ENCODE measurements around the gene AATK.

The AATK gene, protein sequence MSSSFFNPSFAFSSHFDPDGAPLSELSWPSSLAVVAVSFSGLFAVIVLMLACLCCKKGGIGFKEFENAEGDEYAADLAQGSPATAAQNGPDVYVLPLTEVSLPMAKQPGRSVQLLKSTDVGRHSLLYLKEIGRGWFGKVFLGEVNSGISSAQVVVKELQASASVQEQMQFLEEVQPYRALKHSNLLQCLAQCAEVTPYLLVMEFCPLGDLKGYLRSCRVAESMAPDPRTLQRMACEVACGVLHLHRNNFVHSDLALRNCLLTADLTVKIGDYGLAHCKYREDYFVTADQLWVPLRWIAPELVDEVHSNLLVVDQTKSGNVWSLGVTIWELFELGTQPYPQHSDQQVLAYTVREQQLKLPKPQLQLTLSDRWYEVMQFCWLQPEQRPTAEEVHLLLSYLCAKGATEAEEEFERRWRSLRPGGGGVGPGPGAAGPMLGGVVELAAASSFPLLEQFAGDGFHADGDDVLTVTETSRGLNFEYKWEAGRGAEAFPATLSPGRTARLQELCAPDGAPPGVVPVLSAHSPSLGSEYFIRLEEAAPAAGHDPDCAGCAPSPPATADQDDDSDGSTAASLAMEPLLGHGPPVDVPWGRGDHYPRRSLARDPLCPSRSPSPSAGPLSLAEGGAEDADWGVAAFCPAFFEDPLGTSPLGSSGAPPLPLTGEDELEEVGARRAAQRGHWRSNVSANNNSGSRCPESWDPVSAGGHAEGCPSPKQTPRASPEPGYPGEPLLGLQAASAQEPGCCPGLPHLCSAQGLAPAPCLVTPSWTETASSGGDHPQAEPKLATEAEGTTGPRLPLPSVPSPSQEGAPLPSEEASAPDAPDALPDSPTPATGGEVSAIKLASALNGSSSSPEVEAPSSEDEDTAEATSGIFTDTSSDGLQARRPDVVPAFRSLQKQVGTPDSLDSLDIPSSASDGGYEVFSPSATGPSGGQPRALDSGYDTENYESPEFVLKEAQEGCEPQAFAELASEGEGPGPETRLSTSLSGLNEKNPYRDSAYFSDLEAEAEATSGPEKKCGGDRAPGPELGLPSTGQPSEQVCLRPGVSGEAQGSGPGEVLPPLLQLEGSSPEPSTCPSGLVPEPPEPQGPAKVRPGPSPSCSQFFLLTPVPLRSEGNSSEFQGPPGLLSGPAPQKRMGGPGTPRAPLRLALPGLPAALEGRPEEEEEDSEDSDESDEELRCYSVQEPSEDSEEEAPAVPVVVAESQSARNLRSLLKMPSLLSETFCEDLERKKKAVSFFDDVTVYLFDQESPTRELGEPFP (N-terminal part only)

DNA sequence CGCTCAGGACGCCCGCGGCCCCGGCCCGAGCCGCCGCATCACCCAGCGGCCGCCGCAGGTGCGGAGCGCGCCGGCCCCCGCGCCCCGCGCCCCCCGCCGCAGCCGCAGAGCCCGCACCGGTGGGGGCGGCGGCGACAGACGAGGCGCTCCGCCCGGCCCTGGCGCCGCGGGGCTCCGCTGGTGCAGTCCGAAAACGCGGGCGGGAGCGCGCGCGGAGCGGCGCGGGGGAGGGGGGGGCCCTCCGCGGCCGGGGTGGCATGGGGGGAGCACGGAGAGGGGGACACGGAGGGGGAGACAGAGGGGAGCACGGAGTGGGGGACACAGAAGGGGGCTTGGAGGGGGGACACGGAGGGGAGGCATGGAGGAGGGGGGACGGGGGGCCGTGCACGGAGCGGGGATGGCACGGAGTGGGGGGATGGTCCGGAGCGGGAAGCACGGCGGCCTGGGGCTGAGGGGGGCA, at the start of gene AATK:
TSS of gene AATK (minus strand) at position 189 of the 460 bp plus-strand sequence. CDS start 229 bp downstream, outside the sequence.
- H3K4me1 Mint-ChIP-seq (ENCODE audit: low read depth): no peaks in the 10 kb centered on the region
- H3K36me3 Mint-ChIP-seq (ENCODE audit: low read depth): no peaks in the 10 kb centered on the region
- H3K4me3 Mint-ChIP-seq: no peak within 1 kb of the TSS
- H3K9me3 Mint-ChIP-seq: no peaks in the 10 kb centered on the region
- peaks cover 17% of the 10 kb centered on the region for H3K27me3 Mint-ChIP-seq (ENCODE audit: low read depth)
- no peak within 1 kb of the TSS for H3K27ac Mint-ChIP-seq

DNA sequence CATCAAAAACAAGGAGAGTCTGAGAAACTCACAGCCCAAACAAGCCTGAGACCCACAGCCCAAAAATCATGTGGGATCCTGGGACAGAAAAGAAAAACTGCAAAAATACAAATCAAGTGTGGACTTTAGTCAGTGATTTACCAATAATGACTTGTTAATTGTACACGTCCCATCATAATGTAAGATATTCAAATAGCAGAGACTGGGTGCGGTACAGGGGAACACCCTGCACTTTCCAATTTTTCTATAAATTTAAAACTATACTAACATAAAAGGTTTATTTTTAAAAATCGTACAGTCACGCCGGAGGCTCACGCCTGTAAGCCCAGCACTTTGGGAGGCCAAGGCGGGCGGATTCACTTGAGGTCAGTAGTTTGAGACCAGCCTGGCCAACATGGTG, 48.0 kb upstream of the AATK start:
- Mint-ChIP-seq H3K4me3 (no peak overlapping the region), H3K27ac (no peak overlapping the region)

DNA sequence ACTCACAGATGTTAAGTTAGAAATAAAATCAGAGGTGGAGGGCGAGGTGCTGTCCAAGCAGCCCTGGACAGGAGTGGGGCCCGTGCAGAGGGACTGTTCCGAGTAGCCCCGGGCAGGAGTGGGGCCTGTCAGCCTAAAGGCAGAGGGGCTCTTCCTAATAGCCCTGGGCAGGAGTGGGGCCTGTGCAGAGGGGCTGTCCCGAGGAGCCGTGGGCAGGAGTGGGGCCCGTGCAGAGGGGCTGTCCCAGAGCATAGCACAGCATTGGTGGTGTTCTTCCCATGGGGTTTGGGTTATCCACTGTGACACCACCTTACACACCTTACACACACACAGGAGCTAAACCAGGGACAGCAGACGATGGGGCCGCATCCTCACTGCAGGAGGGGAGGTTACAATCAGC, 46.3 kb upstream of the AATK start:
- no peak overlapping the region for H3K4me3 Mint-ChIP-seq
- no peaks in the 10 kb centered on the region for H3K27me3 Mint-ChIP-seq (ENCODE audit: low read depth)
- H3K36me3 Mint-ChIP-seq (ENCODE audit: low read depth): no peaks in the 10 kb centered on the region
- H3K9me3 Mint-ChIP-seq: no peaks in the 10 kb centered on the region
- H3K27ac Mint-ChIP-seq: no peak overlapping the region
- H3K4me1 Mint-ChIP-seq (ENCODE audit: low read depth): peaks cover 2% of the 10 kb centered on the region

More for the DNA sequence above, 48.0 kb upstream of the AATK start:
- no peaks in the 10 kb centered on the region for H3K27me3 Mint-ChIP-seq (ENCODE audit: low read depth)
- H3K4me1 Mint-ChIP-seq (ENCODE audit: low read depth): peaks cover 2% of the 10 kb centered on the region
- no peaks in the 10 kb centered on the region for H3K9me3 Mint-ChIP-seq
- no peaks in the 10 kb centered on the region for H3K36me3 Mint-ChIP-seq (ENCODE audit: low read depth)

DNA sequence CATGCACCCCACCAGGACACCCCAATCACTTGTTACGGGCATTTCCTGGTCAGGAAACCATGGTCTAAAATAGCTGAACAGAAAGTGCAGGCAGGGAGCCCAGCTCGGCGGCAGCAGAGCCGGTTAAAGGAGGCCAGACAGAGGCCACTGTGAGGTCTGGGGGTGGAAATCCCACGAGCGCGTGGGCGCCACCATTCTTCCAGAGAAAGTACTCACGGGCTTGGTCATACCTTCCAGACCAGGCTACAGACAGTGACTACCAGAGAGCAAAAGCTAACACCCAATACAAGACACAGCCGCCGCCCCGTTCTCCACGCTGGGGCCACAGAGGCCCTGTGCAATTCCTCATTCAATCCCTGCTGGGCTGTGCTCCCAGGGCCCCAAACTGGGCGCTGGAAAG, 44.8 kb upstream of the AATK start:
- Mint-ChIP-seq H3K4me1 (ENCODE audit: low read depth) (no peaks in the 10 kb centered on the region), H3K27ac (no peak overlapping the region), H3K36me3 (ENCODE audit: low read depth) (no peaks in the 10 kb centered on the region), H3K27me3 (ENCODE audit: low read depth) (no peaks in the 10 kb centered on the region), H3K9me3 (no peaks in the 10 kb centered on the region), H3K4me3 (no peak overlapping the region)

DNA sequence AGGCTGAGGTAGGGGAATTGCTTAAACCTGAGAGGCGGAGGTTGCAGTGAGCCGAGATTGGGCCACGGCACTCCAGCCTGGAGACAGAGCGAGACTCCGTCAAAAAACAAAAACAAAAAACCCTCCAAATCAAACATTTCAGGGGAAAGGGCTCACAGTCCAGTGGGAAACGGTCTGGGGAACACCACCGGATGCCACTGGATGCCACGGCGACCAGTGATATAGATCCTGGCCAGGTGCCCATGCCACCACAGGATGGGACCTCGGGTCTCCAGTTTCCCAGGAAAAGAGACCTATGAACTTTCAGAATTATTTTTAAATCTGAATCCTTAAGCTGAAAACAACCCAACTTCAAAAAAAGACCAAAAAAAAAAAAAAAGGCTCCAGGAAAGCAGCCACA, 44.4 kb upstream of the AATK start:
- Mint-ChIP-seq H3K4me3 (no peak overlapping the region), H3K27me3 (ENCODE audit: low read depth) (no peaks in the 10 kb centered on the region), H3K27ac (no peak overlapping the region), H3K9me3 (no peaks in the 10 kb centered on the region), H3K36me3 (ENCODE audit: low read depth) (no peaks in the 10 kb centered on the region), H3K4me1 (ENCODE audit: low read depth) (no peaks in the 10 kb centered on the region)

DNA sequence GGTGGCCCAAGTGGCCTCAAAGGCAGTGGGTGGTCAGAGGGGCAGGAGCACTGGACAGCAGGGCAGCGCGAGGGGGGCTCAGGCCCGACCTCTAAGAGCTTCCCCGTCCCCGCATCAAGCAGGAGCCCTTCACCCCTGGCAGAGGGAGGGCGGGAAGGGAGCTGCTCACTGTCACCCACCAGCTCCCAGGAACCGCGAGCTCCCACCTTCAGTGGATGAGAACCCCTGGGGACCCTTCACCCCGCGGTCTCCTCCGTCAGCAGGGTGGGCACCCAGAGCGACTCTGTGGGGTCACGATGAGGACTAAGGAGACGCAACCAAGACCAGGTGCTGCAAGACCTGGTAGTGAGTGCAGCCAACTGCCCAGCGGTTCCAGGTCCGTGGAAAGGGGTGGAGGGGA, 43.1 kb upstream of the AATK start:
- no peaks in the 10 kb centered on the region for H3K4me1 Mint-ChIP-seq (ENCODE audit: low read depth)
- H3K36me3 Mint-ChIP-seq (ENCODE audit: low read depth): no peaks in the 10 kb centered on the region
- H3K27ac Mint-ChIP-seq: no peak overlapping the region
- H3K27me3 Mint-ChIP-seq (ENCODE audit: low read depth): no peaks in the 10 kb centered on the region
- H3K9me3 Mint-ChIP-seq: no peaks in the 10 kb centered on the region
- no peak overlapping the region for H3K4me3 Mint-ChIP-seq

DNA sequence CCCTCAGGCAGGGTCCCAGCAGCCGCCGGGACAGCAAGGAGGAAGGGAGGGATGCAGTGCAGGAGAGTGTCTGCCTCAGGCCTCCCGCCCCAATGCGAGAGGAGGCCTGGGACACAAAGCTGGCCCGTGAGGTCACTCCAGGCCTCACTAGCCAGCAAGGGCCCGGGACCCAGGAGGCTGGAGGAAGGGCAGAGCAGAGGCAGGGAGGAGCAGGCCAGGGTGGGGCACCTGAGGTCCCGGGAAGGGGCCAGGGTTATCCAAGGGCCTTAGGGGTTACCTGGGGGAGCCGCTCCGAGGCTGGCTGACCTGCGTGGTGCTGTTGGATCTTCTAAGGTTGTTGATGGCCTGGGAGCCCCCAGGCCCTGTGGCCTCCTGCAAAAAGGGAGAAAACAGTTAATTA, 42.6 kb upstream of the AATK start:
- Mint-ChIP-seq H3K36me3 (ENCODE audit: low read depth) (no peaks in the 10 kb centered on the region), H3K27ac (peak overlapping the region; percentile 15), H3K27me3 (ENCODE audit: low read depth) (no peaks in the 10 kb centered on the region), H3K9me3 (no peaks in the 10 kb centered on the region), H3K4me1 (ENCODE audit: low read depth) (no peaks in the 10 kb centered on the region), H3K4me3 (no peak overlapping the region)

DNA sequence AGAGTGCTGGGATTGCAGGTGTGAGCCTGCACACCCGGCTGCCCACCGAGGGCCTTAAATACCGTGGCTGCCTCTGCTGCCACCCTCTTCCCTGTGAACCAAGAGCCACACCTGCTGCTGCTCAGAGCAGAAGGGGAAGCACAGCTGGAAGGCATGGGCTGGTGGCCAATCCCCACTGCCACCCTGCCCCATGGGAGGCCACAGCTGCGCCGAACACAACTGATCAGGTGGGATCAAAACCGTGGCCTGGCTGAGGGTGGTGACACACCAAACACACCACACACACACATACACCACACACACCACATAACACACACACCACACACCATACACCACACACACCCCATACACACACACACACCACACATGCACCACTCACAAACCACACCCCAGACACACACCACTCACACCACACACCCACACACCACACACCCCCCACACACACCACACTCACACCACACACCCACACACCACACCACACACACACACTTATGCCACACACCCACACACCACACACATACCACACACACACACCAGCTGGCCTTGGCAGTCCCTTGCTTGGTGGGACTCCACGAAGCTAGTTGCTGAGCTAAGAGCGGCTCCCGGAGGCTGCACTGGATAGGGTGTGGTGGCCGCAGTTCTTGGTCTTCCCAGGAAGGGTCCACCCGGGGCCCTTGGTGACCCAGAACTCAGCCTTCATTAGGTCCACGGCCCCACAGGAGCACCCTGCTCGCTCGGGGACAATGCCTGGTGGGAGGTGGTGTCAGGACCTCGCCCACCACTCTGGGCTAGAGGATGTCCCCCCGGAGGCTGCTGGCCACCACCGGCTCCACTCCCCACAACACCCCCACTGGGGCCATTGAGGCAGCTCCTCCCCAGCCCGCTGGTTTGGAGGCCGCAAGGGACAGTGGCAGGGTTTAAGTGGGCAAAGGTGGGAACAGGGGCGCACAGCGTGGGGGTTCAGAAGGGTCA, 41.9 kb upstream of the AATK start:
- Mint-ChIP-seq H3K4me3 (no peak overlapping the region), H3K36me3 (ENCODE audit: low read depth) (no peaks in the 10 kb centered on the region), H3K27ac (peak overlapping the region; percentile 72), H3K9me3 (no peaks in the 10 kb centered on the region), H3K4me1 (ENCODE audit: low read depth) (no peaks in the 10 kb centered on the region), H3K27me3 (ENCODE audit: low read depth) (no peaks in the 10 kb centered on the region)

DNA sequence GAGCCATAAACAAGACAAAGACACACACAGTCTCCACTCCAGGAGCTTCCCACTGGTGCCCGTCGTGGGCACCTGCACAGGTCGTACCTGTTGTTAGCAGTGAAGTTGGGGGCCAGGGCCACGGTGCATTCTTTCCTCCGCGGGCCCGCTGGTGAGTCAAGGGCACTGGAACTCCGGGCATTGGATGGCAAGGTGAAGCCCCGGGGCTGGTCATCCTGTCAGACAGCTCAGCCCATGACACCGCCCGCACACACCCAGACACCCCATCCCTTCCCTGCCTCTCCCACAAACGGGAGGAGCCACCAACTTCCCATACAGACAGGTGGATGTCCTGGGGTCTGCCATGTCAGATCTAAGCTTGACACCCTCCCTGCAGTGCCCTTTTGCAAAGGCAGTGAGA, 40.6 kb upstream of the AATK start:
- Mint-ChIP-seq H3K36me3 (ENCODE audit: low read depth) (no peaks in the 10 kb centered on the region), H3K9me3 (no peaks in the 10 kb centered on the region), H3K27me3 (ENCODE audit: low read depth) (no peaks in the 10 kb centered on the region), H3K4me3 (no peak overlapping the region), H3K4me1 (ENCODE audit: low read depth) (no peaks in the 10 kb centered on the region), H3K27ac (no peak overlapping the region)

DNA sequence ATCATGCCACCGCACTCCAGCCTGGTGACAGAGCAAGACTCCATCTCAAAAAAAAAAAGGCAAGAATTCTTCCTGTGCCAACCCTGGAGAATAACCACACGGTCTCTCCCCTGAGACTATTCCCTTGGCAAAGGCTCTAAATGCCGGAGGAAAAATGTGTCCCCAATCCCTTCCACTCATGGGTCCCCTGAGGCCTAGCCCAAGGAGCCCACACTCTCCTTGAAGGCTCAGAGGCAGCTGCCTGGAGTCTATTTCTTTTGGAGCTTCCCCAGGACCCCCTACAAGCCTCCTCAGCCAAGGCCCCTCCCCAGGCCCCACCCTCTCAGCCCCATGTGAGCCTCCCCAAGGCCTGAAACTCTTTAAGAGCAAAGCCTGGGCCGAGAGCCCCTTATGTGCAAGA, 40.1 kb upstream of the AATK start:
- Mint-ChIP-seq H3K36me3 (ENCODE audit: low read depth) (no peaks in the 10 kb centered on the region), H3K9me3 (no peaks in the 10 kb centered on the region), H3K4me1 (ENCODE audit: low read depth) (no peaks in the 10 kb centered on the region), H3K4me3 (no peak overlapping the region), H3K27me3 (ENCODE audit: low read depth) (no peaks in the 10 kb centered on the region), H3K27ac (no peak overlapping the region)

DNA sequence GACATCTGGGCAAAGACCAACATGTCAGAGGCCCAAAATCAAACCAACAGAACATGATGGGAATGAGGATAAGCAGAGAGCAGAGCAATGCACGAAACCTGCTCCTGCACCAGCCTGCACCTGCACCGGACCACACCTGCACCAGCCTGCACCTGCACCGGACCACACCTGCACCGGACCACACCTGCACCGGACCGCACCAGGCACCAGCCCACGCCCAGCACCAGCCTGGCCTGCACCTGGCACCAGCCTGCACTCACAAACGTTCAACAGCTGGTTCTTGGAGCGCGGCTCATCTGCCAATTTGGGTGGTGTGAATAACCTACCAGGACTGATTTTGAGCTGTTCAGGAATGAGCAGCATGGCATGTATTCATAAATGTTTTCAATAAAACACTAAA, 38.6 kb upstream of the AATK start:
- H3K4me1 Mint-ChIP-seq (ENCODE audit: low read depth): no peaks in the 10 kb centered on the region
- H3K4me3 Mint-ChIP-seq: no peak overlapping the region
- no peaks in the 10 kb centered on the region for H3K36me3 Mint-ChIP-seq (ENCODE audit: low read depth)
- no peak overlapping the region for H3K27ac Mint-ChIP-seq
- no peaks in the 10 kb centered on the region for H3K27me3 Mint-ChIP-seq (ENCODE audit: low read depth)
- no peaks in the 10 kb centered on the region for H3K9me3 Mint-ChIP-seq

DNA sequence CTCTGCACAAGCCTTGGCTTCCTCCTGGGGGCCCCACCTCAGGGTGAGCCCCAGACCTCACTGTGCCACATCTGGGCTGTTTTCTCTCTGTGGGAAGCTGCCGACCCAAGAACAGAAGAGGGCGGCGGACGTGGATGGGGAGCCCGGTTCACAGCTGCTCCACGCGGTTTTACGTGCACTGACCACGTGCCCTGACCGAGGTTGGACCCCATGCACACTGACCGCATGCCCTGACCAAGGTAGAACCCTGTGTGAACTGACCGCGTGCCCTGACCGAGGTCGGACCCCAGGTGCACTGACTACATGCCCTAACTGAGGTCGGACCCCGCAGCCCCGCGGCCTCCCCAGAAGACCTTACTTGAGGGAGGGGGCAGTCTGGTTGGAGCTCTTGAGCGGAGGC, 37.1 kb upstream of the AATK start:
- H3K27ac Mint-ChIP-seq: no peak overlapping the region
- H3K9me3 Mint-ChIP-seq: no peaks in the 10 kb centered on the region
- no peaks in the 10 kb centered on the region for H3K4me1 Mint-ChIP-seq (ENCODE audit: low read depth)
- no peaks in the 10 kb centered on the region for H3K36me3 Mint-ChIP-seq (ENCODE audit: low read depth)
- no peak overlapping the region for H3K4me3 Mint-ChIP-seq
- H3K27me3 Mint-ChIP-seq (ENCODE audit: low read depth): no peaks in the 10 kb centered on the region

DNA sequence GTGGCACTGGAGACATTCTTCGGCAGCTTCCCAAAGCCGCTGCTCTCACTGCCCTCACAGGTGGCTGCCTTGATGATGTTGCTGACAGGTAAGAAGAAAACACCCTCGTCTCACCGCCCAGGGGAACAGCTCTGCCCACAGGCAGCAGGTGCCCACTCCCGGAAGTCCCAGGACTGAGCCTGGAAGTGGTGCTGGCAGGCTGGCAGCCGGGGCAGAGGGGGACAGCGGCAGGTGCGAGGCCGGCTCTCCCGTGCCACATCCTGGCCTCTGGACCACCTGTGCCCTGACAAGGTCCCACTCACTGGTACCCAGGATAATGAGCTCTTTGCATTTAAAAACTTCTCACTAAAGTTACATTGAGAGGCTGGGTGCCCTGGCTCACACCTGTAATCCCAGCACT, 36.3 kb upstream of the AATK start:
- Mint-ChIP-seq H3K4me1 (ENCODE audit: low read depth) (no peaks in the 10 kb centered on the region), H3K27me3 (ENCODE audit: low read depth) (no peaks in the 10 kb centered on the region), H3K9me3 (no peaks in the 10 kb centered on the region), H3K4me3 (no peak overlapping the region), H3K27ac (no peak overlapping the region), H3K36me3 (ENCODE audit: low read depth) (no peaks in the 10 kb centered on the region)

Measured in T-helper 1 cell treated with Interleukin-12 subunit alpha and Interleukin-12 subunit beta and Interleukin-4 antibody, amounts not matched to agents 30 μg/mL and 1 μg/mL, for 36 hours (primary cell).